ENCODE data around the gene C1orf167.

C1orf167 gene

DNA sequence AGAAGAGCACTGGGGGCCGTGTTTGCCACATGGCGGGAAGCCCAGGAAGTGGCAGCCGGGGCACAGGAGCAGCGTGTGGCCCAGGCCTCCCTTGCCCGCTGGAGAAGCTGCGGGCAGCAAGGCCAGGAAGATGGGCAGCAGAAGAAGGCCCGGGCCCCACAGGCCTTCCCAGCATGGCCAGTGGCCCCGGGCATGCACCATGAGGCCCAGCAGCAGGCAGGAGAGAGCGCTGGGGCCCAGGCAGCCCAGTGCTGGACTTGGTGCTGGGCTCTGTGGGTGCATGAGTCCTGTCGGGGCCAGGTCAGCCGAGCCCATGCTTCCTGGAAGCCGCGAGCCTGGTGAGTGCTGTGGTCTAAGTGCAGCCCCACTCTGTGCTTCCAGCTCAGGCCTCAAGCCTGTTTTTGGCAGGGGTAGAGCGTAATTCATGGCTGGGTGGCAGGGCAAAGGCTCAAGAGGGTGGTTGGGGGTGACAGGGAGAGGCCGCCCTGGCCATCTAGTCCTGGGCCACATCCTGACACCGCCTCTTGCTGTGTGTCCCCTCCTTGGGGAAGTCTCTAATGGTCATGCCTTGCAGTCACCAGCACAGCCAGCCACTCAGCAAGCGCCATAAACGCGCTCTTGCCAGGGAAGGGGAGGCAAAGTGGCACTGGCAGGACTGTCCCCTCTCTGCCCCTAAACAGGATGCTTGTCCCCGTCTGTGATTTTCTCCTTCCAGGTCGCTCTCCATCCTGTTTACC lies 22.4 kb downstream of the C1orf167 start:
- DNase-seq (ENCODE audit: low read depth) = no peak

DNA sequence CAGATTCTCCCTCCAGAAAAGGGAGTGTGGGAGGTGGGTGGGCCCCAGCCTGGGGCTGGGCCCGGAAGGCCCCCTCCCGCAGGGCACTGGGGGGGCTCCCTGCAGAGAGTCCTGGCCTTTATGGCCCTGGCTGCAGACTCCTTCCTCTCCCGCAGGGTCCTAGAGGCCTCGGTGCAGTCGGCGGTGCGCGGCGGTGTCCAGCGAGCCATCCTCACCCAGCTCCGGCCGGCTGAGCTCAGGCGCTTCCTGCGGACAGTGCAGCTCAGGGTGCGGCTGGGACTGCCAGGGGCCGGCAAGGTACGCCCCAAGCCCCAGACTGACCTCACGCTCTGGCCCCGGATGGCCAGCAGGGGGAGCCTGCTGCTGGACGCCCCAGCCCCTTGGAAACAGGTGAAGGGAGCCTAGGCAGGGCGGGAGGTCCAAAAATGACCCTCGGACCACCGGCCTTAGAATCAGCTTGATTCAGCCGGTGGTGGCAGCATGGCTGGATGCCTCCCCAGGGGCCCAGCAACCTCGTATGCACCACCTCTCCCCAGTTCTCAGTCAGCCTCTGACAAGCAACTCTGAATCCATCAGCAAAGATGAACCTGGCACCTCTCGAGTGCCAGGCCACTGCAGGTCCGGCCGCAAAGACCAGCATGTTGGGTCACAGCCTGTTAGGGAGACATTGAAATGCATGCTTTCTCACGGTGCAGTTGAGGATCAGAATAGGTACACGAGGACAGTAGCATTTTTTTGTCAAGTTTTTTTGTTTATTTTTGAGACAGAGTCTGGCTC lies 23.2 kb downstream of the C1orf167 start:
- peak; percentile 42 for DNase-seq (ENCODE audit: low read depth)

DNA sequence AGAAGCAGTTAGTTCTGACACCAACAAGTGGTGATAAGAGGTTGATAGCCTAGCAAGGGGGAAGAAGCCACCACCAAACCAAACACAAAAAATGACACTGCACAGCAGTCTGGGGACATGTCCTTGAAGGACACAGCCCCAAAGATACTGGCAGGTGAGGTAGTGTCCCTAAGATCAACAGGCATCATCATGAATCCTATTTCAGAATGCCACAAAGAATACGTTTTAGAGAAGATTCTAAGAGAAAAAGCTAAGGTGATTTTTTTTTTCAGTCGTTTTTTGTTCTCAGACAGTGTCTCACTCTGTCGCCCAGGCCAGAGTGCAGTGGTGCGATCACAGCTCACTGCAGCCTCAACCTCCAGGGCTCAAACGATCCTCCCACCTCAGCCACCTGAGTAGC lies 24.2 kb downstream of the C1orf167 start:
- no peak for DNase-seq (ENCODE audit: low read depth)

DNA sequence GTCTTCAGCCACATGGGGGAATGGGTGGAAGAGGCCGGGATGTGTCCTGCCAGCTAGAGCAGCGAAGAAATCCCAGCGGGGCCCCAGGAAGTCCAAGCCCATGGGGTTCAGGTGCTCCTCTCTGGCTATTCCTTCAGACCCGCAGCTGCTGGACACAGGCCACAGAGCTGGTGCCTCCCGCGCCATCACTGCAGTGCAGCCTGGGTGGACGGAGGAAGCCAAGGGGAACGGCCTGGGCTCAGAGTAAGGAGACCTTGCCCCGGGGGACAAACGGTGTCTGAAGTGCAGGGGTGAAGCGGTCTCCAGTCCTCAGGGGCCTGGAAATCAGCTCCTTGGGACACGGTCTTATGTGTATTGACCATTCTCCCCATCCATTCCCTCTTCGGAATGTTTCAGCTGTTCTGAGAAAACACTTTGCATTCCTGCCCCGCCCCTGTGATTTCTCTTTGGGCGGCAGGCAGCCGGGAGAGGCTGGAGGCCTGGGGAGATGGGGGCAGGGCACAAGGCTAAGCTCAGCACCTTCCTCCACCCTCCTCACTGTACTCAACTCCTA lies 25.3 kb downstream of the C1orf167 start:
- DNase-seq (ENCODE audit: low read depth) = peak; percentile 58

DNA sequence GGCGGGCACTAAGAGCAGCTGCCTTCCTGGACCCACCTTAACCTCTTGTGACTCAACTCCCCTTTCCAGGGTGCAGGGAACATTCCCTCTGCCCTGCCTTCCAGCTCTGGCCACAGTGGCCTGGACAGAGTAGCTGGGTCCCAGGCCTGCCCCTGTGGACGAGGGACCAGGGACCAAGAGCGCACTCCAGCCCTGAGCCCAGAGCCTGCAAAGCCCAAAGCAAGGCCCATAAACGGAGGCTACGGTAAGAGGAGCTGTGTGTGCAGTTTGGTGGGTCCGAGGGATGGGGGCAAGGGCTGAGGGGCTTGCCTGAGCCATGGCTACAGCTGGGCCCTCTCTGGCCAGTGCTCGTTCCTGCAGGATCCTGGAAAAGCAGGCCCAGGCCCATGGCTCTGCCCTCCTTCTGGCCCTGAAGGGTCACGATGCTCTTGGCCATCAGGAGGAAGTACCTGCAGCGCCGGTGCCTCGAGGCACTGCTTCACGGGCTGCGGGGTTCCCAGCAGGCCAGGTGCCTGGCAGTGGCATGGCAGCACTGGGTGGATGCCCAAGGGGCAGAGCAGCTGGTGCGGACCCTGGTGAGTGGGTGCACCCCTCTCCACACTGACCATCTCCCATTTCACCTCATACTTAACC lies 25.9 kb downstream of the C1orf167 start:
- no peak for DNase-seq (ENCODE audit: low read depth)

DNA sequence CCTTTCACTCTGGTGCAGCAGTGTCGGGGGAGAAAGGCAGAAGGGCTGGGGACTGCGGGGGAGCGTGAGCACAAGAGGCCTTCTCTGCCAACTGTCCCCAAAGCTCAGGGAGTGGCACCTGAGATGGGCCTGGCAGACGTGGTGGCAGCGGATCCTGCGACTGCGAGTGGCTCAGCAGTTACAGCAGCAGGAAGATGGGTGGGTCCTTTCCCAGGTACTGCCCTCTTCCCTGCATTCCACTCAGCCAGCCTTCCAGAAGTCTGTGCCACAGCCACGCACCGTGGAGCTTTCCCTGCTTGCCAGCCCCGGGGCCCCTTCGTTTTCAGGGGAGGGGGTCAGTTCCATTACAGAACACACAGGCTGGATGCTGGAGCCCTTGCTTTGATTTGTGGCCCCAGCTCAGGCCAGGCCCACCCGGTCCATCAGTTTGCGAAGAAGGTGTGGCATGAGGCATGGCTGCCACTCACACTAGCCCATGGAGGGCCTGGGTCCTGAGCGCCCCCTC lies 26.6 kb downstream of the C1orf167 start:
- DNase-seq (ENCODE audit: low read depth) = no peak

DNA sequence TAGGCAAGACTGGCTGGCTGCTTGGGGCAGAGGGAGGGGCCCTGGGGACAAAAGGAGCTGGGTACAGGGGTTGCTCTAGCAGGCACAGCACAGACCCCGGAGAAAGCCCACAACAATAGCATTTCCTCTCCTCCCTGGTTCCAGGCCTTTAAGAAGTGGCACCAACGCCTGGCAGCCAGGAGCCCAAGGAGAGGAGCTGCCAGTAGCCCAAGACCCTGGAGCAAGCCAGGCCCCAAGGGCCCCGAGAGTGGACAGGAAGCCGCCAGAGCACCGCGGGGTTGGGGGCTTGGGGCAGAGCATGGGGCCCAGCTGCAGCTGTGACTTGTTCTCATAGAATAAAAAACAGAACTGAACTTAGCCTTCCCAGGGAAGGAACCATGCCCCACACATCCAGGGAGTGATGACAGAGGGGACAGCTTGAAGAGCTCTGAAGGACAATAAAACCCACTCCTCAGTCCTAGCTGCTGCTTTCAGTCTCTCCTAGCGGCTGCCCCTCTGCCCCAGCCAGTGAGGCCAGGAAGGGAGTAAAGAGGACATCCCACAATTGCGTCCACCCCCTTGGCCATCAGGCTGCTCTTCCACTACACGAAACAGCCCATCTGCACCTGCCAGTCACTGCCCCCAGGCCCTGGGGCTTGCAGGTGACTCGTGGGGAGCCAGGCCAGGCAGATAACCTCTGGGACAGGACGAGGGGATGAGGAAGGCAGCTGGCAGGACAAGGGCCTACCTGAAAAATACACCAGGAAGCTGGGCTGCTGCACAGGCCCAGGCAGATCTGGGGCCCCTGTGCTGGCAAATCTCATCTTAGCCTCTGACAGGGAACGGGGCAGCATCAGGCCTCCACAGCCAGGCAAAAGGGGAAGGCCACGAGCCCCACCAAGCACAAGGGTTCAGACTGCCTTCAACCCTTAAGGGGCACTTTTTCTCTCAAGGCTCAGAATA lies 27.4 kb downstream of the C1orf167 start:
- DNase-seq (ENCODE audit: low read depth) = no peak

DNA sequence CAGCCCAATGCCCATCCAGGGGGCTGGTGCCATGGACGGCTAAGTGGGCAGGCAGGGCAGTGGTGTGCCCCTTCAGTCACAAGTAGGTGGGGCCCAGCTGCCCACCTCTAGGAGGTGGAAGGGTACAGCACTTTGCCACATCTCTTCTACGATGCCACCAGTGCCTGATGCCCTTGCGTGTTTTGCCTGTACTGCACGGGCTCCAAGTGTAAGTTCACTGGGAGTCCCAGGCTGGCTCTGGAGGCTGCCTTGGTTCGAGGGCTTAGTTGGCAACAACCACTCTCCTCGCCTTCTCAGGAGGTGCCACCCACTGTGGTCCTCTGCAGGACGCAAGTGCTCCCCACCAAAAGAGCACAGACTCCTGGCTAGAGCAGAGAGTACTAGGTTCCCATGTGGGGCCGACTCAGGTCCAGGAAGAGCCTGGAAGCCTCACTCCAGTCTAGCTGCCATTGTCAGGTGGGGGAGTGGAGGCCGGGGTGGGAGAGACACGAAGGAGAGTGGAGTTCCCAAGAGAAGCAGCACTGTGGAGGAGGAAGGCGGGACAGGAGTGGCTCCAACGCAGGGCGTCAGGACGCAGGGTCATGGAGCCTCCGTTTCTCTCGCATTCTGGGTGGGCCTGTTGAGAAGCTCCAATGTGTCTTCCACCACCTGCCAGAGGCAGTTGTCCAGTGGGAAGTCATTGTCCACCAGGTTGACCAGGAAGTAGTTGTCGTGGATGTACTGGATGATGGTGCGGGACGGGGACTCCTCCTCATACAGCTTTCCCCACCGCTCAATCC lies 28.3 kb downstream of the C1orf167 start:
- DNase-seq (ENCODE audit: low read depth) = no peak

DNA sequence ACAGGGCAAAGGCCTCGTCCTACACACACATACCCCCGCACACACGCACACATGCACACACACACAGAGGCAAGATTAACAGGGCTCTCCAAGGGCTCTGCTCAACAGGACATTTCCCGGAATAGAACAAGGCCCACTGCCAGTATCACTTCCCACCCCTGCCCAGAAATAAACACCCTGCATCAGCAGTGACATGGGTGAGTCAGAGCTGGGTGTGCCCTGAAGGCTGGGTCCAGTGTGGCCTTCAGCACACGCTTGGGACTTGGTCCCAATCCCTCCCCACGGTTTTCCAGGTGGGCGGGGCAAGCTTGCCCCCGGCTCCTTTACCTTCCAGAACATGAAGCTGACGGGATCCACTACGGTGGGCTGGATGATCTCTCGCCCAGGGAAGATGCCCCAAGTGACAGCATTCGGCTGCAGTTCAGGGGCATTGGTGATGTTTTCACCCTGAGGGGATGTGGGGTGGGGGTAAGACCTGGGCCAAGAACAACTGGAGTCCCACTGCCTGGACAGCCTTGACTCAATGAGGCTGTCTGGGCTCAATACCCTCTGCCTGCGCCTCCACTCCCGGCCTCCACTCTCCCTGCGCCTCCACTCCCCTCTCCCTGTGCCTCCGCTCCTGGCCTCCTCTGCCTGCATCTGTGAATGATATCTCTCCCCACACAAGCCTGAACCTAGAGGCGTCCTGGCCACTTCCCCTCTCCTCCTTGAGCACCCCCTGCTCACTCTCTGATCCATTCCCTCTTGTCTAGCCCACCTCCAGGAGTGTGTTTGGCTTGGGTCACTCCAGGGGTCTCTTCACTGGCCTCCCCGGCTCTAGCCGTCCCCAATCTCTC lies 29.1 kb downstream of the C1orf167 start:
- DNase-seq (ENCODE audit: low read depth) = peak; percentile 98

DNA sequence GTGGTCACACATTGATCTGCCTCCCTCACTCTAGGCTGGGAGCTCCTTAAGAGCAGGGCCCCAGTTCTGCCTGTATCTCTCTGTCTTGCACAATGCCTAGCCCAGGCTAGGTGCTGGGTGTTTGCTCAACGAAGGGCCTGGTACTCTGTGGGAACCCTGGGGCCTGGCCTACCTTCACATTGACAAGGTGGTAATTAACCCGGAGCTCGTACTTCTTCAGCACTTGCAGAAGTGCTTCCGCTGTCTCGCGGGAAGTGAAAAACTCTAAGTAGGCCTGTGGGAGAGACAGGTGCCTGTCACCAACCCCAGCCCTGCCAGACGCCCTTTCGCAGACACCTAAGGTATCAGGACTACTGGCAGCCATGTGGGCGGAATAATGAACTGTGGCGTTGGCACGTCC lies 30.1 kb downstream of the C1orf167 start:
- DNase-seq (ENCODE audit: low read depth) = no peak

DNA sequence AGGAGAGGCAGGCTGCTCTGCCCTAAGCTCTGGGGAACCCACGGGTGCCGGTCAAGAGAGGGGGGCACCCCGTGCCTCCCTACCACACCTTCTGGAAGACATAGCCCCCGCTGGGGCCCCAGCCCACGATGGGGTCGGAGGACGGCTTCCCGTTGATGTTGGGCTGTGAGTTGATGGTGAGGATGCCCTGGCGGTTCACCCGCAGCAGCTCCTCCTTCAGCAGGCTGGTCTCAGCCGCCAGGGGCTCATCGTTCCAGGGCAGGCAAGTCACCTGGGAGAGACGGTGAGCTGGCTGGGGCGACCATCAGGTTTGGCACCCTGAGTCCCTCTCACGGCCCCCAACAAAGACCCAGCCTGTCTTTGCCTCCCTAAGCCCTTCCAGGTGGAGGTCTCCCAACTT lies 31.8 kb downstream of the C1orf167 start:
- DNase-seq (ENCODE audit: low read depth) = no peak

DNA sequence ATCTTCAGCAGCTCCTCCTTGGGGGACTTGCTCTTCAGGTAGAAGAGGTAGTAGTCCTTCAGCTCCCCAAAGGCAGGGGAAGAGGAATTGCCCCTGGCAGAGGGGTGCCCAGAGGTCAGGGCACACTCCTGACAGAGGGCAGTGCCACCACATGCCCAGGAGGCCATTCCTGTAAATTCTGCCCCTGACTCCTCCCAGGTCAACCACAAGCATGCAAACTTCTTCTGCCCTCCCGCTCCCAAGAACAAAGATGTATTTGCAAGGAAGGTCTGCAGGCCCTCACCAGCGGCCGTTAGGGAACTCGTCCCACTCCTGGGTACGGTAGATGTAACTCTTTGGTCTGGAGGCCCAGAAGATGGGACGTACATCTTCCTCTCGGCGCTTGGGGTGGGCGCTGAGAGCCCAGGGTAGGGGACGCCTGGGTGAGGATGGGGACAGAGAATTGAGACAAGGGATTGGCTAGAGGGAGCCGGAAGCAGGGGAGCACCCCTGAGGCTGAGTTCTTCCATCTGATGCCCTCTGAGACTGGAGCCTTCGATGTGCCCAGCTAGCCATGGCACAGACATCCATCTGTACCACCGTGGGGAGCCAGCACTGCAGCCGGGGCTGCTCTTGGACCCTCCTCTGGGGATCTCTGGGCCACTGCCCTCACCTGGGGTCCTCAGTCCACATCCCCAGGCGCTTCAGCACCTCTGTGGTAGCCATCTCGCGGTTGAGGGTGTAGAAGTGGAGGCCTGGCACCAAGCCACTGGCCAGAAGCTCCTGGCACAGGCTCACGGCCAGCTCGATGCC lies 32.6 kb downstream of the C1orf167 start:
- no peak for DNase-seq (ENCODE audit: low read depth)

DNA sequence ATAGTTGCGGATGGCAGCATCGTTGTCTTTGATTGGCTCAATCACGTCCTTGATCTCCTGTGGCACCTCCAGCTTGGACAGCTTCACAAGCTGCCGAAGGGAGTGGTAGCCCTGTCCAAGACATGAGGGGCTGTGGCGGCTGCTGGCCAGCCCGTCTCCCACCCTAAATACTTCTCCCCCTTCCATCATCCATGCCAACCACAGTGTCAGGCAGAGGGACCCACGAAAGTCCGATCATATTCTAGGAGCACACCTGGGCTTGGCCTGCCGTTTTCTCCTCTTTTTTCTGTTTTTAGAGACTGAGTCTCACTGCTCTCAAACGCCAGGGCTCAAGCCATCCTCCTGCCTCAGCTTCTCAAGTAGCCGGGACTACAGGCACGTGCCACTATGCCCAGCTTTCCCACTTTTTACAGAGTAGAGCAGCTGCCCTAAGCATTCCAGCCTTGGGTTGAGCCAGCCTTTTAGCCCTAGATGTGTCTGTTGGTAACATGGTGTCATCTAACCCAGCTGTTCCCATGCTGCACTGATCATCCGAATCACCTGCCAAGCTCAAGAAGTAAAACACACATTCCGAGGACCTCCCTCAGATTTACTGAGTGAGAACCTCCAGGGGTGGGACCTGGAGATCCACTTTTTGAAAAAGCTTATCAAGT lies 33.4 kb downstream of the C1orf167 start:
- DNase-seq (ENCODE audit: low read depth) = no peak

DNA sequence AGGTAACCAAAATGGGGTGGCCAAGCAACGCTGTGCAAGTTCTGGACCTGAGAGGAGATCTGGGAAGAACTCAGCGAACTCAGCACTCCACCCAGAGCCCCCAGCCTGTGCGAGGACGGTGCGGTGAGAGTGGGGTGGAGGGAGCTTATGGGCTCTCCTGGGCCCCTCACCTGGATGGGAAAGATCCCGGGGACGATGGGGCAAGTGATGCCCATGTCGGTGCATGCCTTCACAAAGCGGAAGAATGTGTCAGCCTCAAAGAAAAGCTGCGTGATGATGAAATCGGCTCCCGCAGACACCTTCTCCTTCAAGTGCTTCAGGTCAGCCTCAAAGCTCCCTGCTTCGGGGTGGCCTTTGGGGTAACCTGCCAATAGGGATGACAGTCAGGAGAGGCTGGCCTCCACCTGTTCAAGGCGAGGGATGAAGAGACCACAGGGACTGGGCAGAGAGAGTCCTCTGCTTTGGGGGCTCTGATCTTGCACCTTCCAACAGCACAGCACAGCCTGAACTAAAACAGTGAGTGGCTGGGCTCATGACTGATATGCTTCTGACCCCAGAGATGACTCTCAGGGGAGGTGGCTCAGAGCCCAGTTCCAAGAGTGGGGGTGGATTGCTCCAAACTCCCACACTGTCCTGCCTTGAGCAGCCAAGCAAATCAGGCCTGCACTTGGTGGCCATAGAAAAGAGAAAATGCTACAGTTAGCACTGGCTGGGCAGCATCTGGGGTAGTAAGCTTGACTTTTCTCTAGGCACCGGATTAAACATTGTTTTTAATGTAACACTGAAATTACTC lies 34.2 kb downstream of the C1orf167 start:
- DNase-seq (ENCODE audit: low read depth) = no peak

DNA sequence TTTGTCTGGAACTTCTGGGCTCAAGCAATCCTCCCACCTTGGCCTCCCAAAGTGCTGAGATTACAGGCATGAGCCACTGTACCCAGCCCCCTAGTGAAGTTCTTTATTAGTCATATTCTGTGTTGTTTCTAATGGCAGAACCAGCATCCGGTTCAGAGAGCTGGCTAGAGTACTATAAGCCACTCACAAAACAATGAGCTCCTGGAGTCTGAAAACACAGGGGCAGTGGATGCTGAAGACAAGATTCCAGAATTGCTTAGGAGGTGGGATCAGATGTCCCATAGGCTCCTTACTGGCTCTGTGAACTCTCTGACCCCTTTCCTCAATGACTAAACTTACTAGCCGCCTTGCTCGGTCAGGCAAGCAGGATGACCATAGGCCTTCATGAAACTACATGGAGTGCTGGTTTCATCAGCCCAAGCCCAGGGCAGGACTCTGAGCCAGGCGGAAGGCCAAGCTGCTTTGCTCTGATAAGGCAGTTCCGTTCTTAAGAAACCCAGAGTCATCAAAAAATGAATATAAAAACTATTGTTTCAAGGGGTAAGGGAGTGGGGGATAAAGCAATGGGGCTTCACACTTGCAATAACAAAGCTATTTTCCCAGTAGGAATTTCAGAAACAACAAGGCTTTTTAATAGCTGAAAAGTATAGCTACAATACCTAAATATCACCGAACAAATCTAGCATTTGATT lies 35.7 kb downstream of the C1orf167 start:
- no peak for DNase-seq (ENCODE audit: low read depth)

DNA sequence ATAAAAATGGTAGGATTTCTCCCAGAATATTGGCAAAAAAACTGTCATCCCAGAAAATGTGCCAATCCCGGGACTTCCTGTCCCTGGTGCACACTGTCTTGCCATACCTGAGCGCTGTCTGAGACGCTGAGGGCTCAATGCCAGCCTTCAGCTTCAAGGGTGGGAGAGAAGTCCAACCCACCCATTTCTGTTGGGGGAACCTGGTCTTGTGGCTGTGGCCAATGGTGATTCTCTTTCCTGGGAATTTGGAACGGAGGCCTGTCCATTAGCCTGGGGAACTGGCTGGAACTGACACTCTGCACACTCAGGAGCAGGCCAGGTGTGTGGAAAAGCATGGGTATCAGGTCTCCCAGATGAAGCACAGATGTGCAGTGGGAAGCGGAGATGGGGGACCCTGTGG lies 37.1 kb downstream of the C1orf167 start:
- DNase-seq (ENCODE audit: low read depth) = no peak

DNA sequence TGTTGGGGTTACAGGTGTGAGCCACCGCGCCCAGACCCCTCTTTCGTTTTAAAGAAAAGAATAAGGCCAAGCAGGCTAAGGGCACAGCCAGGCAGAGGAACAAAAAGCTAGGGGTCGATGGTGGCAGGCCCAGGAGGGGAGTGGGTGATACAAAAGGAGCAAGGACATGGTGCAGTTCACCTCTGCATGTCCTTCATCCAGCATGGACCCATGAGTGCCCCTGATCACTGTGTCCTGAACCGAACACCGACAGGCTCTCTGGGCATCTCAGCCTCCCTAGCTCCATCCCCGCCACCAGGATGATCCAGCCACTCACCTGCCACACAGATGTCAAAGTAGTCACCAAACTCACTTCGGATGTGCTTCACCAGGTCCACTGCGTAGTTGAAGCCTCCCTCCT lies 37.9 kb downstream of the C1orf167 start:
- no peak for DNase-seq (ENCODE audit: low read depth)

Data from fibroblast of gingiva (primary cell).